ENCODE measurements around the gene AUNIP. TPM values are rescaled to one million over a fixed set of nuclear protein-coding genes. Genes with fewer than 3 reads are reported as not detected.

The AUNIP gene
- total and polyA plus RNA-seq, 3 donors from 2014 or later = 14.1 to 28.5 (median 22.5) TPM

- Histone ChIP-seq H3K36me3 (ENCODE audit: low read depth, missing control alignments) (no peaks in the 10 kb centered on the region), H3K4me1 (peaks cover 15% of the 10 kb centered on the region), H3K4me3 (no peak overlapping the region), H3K27ac (no peak overlapping the region), H3K27me3 (no peaks in the 10 kb centered on the region), H3K9me3 (no peaks in the 10 kb centered on the region)
- TF ChIP-seq CTCF (IDR thresholded peaks at IDR 0.05) = no peak
- no peak for TF ChIP-seq POLR2A (IDR thresholded peaks at IDR 0.05)
- DNase-seq = no peak
- intact Hi-C loops (cut with DNase I; ENCODE audit: low total_unique reads) = no loop called here
- 81 to 89% methylated on average over 8 to 14 of the region's 15 CpGs for WGBS, 2 donors
These were observed 43.0 kb downstream of the AUNIP start for GRCh38 chr1:25816112-25816718.

GRCh38 chr1:25815208-25816111, 43.8 kb downstream of the AUNIP start:
- H3K27me3 ChIP-seq = no peaks in the 10 kb centered on the region
- H3K27ac ChIP-seq = no peak overlapping the region
- WGBS, 2 donors = 90% methylated on average over 22 to 24 of the region's 24 CpGs
- no peak for DNase-seq
- TF ChIP-seq CTCF (IDR thresholded peaks at IDR 0.05) (no peak), POLR2A (IDR thresholded peaks at IDR 0.05) (no peak)
- no peaks in the 10 kb centered on the region for H3K36me3 ChIP-seq (ENCODE audit: low read depth, missing control alignments)
- H3K4me1 ChIP-seq = peaks cover 11% of the 10 kb centered on the region
- H3K4me3 ChIP-seq = no peak overlapping the region
- H3K9me3 ChIP-seq = no peaks in the 10 kb centered on the region
- intact Hi-C loops (cut with DNase I; ENCODE audit: low total_unique reads) = no loop called here

GRCh38 chr1:25814549-25815087, 44.6 kb downstream of the AUNIP start:
- H3K9me3 ChIP-seq = no peaks in the 10 kb centered on the region
- H3K27ac ChIP-seq = no peak overlapping the region
- TF ChIP-seq POLR2A (IDR thresholded peaks at IDR 0.05) = no peak
- no peak for TF ChIP-seq CTCF (IDR thresholded peaks at IDR 0.05)
- DNase-seq = no peak
- H3K27me3 ChIP-seq = no peaks in the 10 kb centered on the region
- intact Hi-C loops (cut with DNase I; ENCODE audit: low total_unique reads) = no loop called here
- H3K36me3 ChIP-seq (ENCODE audit: low read depth, missing control alignments) = no peaks in the 10 kb centered on the region
- 89 to 90% methylated on average over 7 of the region's 7 CpGs for WGBS, 2 donors
- no peak overlapping the region for H3K4me3 ChIP-seq
- peaks cover 11% of the 10 kb centered on the region for H3K4me1 ChIP-seq

- WGBS, 2 donors = 89 to 90% methylated on average over 20 to 24 of the region's 24 CpGs
- H3K4me1 ChIP-seq = peaks cover 9% of the 10 kb centered on the region
- H3K36me3 ChIP-seq (ENCODE audit: low read depth, missing control alignments) = no peaks in the 10 kb centered on the region
- no peak for TF ChIP-seq POLR2A (IDR thresholded peaks at IDR 0.05)
- TF ChIP-seq CTCF (IDR thresholded peaks at IDR 0.05) = no peak
- no peak overlapping the region for H3K4me3 ChIP-seq
- no peak for DNase-seq
- intact Hi-C loops (cut with DNase I; ENCODE audit: low total_unique reads) = no loop called here
- H3K27me3 ChIP-seq = no peaks in the 10 kb centered on the region
- no peak overlapping the region for H3K27ac ChIP-seq
- H3K9me3 ChIP-seq = no peaks in the 10 kb centered on the region
These were observed 45.4 kb downstream of the AUNIP start for GRCh38 chr1:25813734-25814471.
